ENCODE results near the gene PSMC3IP.

PSMC3IP gene

GRCh38 chr17:42525221-42525620, 52.3 kb downstream of the PSMC3IP start:
- no peak for TF ChIP-seq CTCF (IDR thresholded peaks at IDR 0.05; ENCODE audit: unreplicated experiment in 3 of 3)
- H3K9me3 Mint-ChIP-seq, result no peaks in the 10 kb centered on the region
- no peak overlapping the region for H3K4me3 Mint-ChIP-seq
- H3K4me1 Mint-ChIP-seq, result peaks cover 47% of the 10 kb centered on the region
- peaks cover 8% of the 10 kb centered on the region for H3K36me3 Mint-ChIP-seq (ENCODE audit: low read depth)
- no peaks in the 10 kb centered on the region for H3K27me3 Mint-ChIP-seq (ENCODE audit: low read depth)
- H3K27ac Mint-ChIP-seq, result peak overlapping the region; percentile 11 to 99 (median 85)

GRCh38 chr17:42522798-42523278, 54.7 kb downstream of the PSMC3IP start:
- H3K27ac Mint-ChIP-seq, result peak overlapping the region; percentile 99 to 100 (median 100)
- H3K36me3 Mint-ChIP-seq (ENCODE audit: low read depth), result peaks cover 8% of the 10 kb centered on the region
- H3K4me3 Mint-ChIP-seq, result peak overlapping the region in 2 of 3 experiments; percentile 44 to 54
- no peak for TF ChIP-seq CTCF (IDR thresholded peaks at IDR 0.05; ENCODE audit: unreplicated experiment in 3 of 3)
- H3K27me3 Mint-ChIP-seq (ENCODE audit: low read depth), result no peaks in the 10 kb centered on the region
- peaks cover 71% of the 10 kb centered on the region for H3K4me1 Mint-ChIP-seq
- no peaks in the 10 kb centered on the region for H3K9me3 Mint-ChIP-seq

Data from nephron (organoid).